GM19438 (cell line): ENCODE measurements around the gene CFTR.

ENCODE experiments used
- ATAC-seq: cut with Tn5 transposase; IDR thresholded peaks from one replicate; pipeline ENCODE4 v1.9.1; 2021; ENCODE audit warnings: low read depth; ENCODE audit not compliant: unreplicated experiment

The CFTR gene

DNA sequence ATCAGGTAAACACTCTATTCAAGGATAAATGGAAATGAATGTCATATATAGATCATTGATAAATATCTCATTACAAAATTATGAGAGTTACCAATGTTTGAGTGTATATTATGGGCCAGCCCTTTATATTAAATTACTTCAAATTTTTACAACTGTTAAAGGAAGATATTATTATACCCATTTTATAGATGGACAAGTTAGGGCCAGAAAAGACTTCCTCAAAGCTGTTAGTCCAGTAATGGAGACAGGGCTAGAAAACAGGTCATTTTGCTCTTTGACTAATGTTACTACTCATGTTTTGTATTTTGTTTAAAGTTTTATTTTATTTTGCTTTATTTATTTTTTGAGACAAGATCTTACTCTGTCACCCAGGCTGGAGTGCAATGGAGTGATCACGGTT lies 101.6 kb downstream of the CFTR start:
- ATAC-seq: no peak

- ATAC-seq: no peak
These were observed 102.4 kb downstream of the CFTR start for GRCh38 chr7:117582219-117582704.

- no peak for ATAC-seq
These were observed 108.1 kb downstream of the CFTR start for GRCh38 chr7:117587931-117588330.

DNA sequence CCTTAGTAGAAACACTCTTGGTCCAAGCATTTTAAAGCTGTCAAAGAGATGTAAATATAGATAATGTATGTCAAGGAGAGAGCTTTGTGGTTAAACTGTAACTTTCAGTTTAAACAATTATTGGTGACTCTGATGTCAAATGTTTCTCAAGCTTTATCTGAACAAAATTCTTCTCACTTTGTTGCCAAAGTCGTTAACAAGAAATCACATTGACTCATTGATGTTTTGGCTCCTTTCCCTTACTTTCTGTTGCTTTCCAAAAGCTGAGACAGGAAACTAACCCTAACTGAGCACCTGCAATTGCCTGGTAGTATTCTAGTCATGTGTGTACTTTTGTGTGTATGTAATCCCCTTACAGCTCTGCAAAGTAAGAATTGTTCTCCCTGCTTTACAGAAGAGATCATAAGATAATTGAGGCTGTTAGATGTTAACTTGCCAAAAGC lies 108.5 kb downstream of the CFTR start:
- no peak for ATAC-seq

- no peak for ATAC-seq
These were observed 110.4 kb downstream of the CFTR start for GRCh38 chr7:117590191-117590590.

GRCh38 chr7:117592011-117592635 lies 112.3 kb downstream of the CFTR start:
- ATAC-seq: no peak

DNA sequence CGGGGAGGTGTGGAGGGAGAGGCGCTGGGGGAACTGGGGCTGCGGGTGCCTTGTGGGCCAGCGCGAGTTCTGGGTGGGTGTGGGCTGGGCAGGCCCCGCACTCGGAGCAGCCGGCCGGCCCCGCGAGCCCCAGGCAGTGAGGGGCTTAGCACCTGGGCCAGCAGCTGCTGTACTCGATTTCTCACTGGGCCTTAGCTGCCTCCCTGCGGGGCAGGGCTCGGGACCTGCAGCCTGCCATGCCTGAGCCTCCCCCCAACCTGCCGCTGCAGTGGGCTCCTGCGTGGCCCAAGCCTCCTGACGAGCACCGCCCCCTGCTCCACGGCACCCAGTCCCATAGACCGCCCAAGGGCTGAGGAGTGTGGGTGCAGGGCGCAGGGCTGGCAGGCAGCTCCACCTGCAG lies 116.3 kb downstream of the CFTR start:
- no peak for ATAC-seq

DNA sequence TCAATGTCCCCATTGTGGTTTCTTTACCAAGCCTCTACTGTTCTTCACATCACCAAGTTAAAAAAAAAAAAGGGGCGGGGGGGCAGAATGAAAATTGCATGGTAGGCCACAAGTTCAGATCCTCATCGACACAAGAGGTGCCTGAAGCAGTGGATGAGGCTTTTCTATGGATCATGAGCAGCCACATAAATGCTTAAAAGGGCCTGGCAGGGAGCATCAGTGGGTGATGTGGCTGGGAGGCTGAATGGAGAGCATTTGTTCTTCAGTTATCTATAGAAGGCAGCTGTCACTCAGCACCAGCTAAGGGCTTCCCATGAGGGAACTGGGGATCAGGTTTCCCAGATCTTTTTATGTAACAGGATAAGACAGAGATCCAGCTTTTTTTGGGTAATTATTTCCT lies 117.9 kb downstream of the CFTR start:
- no peak for ATAC-seq

- no peak for ATAC-seq
These were observed 121.1 kb downstream of the CFTR start for GRCh38 chr7:117600911-117601310.

GRCh38 chr7:117603627-117604026 lies 123.8 kb downstream of the CFTR start:
- no peak for ATAC-seq

- ATAC-seq: no peak
These were observed 125.9 kb downstream of the CFTR start for GRCh38 chr7:117605712-117606111.

- no peak for ATAC-seq
These were observed 126.3 kb downstream of the CFTR start for GRCh38 chr7:117606132-117606531.

DNA sequence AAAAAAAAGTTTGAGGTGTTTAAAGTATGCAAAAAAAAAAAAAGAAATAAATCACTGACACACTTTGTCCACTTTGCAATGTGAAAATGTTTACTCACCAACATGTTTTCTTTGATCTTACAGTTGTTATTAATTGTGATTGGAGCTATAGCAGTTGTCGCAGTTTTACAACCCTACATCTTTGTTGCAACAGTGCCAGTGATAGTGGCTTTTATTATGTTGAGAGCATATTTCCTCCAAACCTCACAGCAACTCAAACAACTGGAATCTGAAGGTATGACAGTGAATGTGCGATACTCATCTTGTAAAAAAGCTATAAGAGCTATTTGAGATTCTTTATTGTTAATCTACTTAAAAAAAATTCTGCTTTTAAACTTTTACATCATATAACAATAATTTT lies 130.6 kb downstream of the CFTR start:
- ATAC-seq: no peak

DNA sequence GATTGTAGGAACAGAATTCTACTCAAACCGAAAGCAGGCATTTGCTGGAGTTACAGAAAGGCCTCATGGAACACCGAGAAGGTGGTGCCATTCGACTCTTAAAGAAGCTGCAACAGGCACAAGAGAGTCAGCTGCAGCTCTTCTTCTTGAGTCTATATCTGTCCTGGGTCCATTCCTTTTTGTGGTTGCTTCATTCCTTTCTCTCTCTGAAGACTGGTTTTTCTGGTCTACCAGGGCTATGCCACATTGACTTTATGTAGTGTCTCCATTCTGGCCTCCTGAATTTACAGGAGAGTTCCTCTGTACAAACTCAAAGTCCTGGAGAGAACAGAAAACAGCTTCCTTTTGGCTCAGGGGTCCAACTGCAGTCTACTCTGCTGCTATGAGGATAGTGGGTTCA lies 132.8 kb downstream of the CFTR start:
- no peak for ATAC-seq

DNA sequence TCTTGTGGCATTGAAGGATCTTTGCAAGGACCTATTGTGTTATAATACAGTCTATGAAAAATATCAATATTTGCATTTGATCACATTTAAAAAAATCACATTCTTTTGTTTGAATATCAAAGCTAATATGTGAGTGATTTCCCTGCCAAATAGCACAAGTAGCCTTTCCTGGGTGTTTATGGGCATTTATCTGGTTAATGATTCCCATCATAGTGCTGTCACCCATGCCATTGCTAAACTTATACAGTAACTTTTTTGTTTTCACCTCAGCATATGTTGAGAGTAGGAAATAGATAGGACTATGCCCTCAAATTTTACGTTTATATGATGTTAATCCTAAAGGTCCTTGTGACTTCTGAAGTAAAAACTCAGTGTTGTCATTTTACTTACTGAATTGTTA lies 136.9 kb downstream of the CFTR start:
- no peak for ATAC-seq

DNA sequence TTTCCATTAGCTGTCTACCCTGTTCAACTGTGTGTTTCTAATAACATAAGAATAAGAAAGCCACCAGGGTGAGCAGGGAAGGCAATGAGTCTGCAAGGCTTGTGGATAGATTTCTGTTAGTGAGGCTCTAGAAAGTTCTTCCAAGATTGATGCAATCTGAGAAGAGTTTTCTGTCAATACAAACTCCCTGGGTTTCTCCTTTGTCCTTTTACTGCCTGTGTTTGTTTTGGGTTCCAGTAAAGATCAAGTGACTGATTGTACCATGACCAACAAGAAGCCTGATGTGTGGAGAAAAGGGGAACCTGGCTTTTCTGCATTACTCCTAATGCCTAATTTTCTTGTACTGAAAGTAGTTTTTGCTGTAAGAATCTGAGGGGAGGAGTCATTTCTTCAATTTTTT lies 139.9 kb downstream of the CFTR start:
- ATAC-seq: no peak

DNA sequence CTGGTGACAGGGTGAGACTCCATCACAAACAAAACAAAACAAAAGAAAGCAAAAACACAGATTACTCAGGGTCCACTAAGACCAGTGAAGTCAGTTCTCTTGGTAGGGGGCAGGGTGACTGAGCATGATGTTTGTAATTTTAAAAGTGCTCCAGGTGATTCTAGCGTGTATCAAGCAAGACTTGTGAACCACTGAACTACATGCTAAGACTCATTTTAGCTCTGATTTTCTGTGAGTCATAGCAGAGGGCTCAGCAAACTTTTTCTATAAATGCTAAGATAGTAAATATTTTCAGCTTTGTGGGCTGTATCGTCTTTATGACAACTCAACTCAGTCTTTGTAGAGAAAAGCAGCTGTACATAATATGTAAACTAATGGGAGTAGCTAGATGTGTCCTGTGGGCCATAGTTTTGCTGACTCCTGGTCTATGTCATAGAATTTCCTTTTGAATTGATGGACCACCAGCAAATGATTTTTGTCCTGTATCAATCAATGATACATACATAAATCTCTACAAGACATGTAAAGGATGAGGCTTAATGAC lies 141.3 kb downstream of the CFTR start:
- no peak for ATAC-seq

GRCh38 chr7:117623606-117624005 lies 143.8 kb downstream of the CFTR start:
- no peak for ATAC-seq

DNA sequence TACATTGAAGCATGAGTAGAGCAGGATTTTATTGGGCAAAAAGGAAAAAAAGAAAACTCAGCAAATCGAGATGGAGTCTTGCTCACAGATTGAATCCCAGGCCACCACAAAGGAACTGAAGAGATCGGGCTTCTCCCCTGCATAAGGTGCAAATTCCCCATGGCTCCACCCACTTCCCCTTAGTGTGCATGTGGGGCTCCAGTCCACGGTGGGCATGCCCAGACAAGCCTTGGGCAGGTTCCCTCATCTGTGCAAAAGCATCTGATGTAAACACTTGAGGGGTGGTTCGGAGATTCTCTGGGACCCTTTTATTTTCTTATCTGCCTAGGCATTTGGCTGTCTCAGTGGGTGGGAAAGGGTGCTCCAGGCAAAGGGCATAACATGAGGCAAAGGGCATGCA lies 150.7 kb downstream of the CFTR start:
- no peak for ATAC-seq

DNA sequence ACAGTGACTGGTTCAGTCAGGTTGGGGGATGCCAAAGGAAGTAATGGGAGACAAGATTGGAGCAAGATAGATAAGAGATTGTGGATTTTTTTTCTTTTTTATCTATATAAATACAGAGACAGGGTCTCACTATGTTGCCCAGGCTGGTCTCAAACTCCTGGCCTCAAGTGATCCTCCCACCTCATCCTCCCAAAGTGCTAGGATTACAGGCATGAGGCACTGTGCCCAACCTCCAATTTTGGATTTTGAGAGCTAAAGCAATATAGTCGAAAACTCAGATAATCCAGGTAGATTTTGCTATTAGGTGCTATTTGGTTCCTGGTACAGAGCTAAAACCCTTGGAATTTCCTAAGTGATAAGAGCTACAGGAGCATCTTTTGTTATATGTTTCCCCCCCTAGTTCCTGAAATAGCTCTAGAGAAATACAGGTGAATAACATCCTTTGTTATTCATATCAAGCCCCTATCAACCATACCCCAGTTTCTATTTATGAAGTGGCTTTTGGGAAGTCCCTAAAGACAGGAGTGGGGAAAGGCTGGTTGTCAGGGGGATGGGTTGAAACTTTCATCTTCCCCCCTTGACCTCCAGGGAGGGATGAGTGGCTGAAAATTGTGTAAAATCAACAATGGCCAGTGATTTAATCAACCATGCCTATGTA lies 151.2 kb downstream of the CFTR start:
- no peak for ATAC-seq

- ATAC-seq: no peak
These were observed 151.8 kb downstream of the CFTR start for GRCh38 chr7:117631652-117632051.

DNA sequence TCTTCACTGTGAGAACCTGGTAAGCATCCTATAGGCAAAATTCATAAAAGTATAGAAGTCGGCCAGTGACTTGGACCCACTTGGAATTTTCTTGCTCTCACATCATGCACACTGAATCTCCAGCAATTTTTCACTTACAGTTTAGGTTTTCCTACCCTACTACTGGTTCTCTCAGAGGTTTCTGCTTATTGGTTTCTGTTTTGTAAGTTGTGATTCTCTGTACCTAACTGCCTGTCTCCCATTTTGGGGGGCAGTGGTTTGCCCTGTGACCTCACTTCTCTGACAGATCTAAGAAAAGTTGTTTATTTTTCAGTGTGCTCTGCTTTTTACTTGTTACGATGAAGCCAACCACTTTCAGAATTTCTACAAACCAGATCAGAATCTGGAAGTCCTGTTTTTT lies 158.1 kb downstream of the CFTR start:
- ATAC-seq: no peak
